HG03025 (cell line): ENCODE data around the gene ROR2.

Source experiments
- ATAC-seq: cut with Tn5 transposase; IDR thresholded peaks from one replicate; pipeline ENCODE4 v1.9.1; 2021; ENCODE audit warnings: mild to moderate bottlenecking, moderate library complexity; ENCODE audit not compliant: unreplicated experiment, low FRiP score

The ROR2 gene

DNA sequence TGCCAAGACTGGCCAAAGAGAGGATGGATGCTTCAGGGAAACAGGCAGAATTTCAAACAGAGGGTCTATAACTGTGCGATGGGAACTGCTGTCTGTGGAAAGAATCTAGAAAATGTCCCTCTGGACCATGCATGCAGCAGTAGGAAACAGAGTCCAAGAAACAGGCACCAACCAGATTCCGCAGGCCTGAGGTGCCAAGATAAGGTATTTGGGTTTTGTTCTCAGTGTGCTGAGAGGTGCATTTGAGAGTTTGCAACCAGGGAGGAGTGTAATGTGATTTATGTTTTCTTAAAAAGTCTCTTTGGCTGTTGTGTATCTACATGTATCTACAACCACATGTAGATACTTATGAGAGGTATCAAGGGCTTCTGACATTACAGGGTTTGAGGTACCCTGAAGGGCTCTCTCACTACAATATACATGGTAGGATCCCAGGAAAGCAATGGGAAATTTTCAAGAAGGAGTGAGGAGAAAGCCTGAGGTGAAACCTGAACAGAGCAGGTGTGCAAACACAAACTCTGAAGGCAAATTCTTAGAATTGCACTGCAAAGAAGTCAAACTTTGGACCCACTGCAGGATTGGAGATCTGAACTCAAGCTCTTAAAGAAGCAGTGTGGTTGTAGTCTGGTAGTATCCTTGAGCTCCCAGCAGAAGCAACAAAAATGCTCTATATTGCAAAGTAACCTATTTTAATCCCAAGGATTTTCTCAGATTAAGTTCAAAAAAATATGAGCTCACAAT, 343.6 kb downstream of the ROR2 start:
- ATAC-seq, result no peak

- no peak for ATAC-seq
Observed at GRCh38 chr9:91604451-91605179, 345.4 kb downstream of the ROR2 start.

- no peak for ATAC-seq
Observed at GRCh38 chr9:91603932-91604331, 346.1 kb downstream of the ROR2 start.

DNA sequence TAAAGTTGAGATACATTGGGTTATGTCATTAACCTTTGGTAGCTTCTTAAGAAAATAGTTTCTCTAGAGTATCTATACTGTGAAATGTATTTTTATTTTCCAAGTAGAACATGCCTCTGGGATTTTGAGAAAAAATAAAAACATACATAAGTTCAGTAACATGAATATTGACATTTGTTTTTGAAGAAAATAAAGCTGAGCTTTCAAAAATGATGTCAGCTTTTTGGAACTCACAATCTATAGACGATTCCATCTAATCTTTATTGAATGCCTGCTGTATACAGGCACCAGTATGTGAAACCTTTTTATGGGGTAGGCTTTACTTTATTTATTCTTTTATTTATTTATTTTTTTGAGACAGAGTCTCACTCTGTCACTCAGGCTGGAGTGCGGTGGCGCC, 350.5 kb downstream of the ROR2 start:
- ATAC-seq, result no peak

DNA sequence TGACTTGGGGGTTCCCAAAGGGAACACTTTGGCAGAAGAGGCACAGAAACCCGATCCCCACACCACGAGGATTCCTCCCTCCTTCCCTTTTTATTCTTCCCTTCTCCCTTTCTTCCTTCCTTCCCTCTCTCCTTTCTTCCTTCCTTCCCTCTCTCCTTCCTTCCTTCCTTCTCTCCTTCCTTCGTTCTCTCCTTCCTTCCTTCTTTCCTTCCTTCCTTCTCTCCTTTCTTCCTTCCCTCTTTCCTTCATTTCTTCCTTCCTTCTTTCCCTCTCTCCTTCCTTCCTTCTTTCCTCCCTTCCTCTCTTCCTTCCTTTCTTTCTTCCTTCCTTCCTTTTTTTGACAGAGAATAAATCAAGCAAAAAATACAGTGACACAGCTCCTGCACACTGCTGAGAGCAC, 358.4 kb downstream of the ROR2 start:
- no peak for ATAC-seq

DNA sequence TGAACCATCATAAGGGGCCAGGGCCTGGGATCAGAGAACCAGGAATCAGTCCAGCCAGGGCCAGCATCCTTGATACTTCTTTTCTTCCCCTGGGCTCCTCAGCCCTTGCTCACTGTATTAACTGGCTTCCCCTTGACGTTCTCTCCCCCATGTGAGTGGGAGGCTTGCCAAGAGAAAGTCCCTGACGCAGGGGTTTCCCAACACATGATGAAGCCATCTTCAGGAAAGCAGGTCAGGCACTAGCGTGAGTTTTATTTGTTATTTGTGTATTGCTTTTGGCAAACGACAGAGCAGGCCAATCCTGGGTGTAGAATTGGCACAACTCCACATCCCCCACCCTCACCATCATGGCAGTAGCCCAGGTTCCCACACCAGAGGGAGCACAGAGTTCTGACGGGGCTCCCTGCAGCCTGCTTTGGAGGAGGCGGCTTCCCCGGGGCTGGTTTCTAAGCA, 360.9 kb downstream of the ROR2 start:
- ATAC-seq, result no peak

DNA sequence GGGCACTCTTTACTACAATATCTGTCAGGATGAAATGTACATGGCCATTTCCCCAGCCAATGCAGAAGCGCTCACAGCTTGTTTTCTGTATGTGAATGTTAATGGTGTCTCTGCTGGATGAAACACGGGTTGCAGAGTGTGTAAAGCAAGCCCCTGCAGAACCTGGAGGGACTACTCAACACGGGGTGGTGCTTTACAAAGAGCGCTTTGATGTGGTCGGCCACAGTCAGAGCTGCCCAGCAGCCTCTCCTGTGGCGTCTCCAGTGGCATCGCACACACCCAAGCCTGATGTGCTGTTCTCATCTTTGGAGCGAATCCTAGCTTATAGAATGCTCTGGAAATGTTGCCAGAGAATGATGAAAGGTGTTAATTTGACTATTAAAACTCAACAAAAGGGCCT, 363.7 kb downstream of the ROR2 start:
- ATAC-seq, result no peak

GRCh38 chr9:91583966-91584365, 366.1 kb downstream of the ROR2 start:
- ATAC-seq, result no peak

- no peak for ATAC-seq
Observed at GRCh38 chr9:91583161-91583875, 366.7 kb downstream of the ROR2 start.

GRCh38 chr9:91582181-91582580, 367.8 kb downstream of the ROR2 start:
- no peak for ATAC-seq

DNA sequence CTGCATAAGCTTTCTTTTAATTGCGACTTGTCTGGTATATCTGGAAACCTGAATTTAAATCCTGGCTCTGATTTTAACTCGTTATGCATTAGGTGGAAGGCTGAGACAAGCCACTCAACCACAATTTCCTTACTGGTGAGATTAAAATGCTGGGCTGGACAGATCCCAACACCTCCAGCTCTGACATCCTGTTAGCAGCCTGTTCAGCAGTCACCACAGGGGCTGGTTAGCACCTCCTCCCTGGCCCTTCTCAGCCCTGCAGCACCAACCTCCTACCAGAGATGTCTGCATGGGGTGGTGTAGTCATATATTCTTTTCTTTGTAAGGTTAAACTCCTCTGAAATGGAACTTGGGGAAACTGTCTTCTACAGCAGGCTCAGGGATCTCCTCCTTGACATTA, 369.9 kb downstream of the ROR2 start:
- no peak for ATAC-seq

GRCh38 chr9:91578911-91579310, 371.1 kb downstream of the ROR2 start:
- ATAC-seq, result no peak

DNA sequence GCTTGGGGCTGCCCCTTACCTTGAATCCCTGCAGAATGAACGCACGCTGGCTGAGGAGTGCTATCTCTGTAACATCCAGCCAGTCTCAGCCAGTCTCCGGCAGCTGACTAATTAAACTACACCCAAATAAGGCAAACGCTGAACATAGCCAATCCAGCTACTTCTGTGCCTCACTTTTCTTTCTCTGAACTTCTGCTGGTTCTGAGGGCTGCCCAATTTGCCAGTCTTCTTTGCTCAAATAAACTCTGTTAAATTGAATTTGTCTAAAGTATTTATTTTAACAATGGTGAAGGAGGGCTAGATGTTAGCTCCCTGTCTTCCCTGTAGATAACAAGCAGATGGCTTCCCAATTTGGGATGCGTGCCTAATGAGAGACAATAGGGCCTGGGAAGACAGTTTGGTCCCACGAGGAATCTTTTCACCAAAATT, 372.4 kb downstream of the ROR2 start:
- no peak for ATAC-seq

GRCh38 chr9:91572811-91573210, 377.2 kb downstream of the ROR2 start:
- ATAC-seq, result no peak

DNA sequence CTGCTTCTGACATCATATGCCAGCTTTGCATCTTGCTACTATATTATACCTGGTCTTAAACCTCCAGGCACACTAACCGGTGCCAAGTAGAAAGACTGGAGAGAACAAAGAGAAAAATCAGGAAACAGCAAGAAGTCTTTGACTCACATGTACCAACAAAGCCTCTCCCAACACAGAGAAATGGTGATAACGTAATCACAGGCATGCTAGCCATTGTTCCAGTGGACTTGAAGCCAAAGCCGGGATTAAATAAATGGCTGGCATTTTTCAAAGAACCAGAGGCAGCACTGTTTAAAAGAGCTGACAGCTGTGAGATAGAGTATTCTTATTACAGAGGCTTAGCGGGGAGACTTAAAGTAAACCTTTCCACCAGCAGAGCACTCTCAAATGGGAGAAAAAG, 378.0 kb downstream of the ROR2 start:
- no peak for ATAC-seq

- no peak for ATAC-seq
Observed at GRCh38 chr9:91571036-91571435, 379.0 kb downstream of the ROR2 start.

DNA sequence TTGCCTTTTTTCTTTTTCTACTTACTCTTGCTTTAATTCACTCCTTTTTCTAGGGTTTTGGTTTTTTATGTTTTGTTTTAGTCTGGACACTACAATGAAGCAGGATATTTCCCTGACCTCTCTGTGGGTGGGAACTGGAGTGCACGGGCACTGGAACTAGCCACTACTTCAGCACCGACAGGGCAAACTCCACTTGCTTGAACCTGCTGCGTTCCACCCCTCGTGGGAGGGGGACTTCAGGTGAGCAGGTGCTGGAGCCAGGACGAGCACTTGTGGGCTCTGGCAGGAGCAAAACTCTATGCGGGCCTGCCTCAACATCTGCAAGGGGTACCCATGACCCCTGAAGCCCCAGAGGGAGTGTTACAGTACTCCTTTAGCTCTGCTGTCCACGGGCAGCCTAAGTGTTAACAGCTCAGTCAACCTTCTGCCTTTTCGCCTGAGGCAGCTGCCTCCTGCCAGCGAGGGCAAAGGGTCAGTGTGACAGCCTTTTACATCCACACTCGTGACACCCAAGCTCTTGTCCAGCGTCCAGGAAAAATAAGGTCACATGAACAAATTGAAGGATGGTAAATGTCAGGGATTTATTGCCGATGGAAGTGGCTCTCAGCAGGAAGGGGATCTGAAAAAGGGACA, 382.3 kb downstream of the ROR2 start:
- ATAC-seq, result no peak

DNA sequence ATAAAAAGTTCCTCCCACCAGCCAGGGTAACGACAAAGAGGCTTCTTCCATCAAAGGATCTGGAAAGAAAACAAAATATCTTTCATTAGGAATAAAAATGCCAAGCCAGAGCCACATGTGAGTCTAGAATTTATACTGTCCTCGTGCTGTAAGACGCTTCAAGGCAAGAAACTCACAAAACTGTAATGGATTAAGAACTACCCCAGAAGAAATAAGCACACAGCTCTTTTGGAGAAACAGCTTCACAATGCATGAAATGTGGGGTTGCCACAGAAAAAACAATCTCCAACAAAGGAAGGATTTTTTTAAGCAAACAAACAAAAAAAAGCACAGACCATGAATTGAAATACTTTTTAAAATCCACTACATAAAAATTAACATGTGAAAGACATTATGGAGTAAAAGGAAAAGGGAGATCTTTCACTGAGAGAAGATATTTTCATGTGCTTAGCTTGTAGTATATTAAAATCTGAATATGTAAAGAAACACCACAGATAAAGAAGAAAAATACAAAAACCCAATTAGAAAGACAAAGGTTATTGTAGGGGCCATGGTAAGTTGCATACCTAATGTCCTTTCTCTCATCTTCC, 385.9 kb downstream of the ROR2 start:
- ATAC-seq, result no peak

DNA sequence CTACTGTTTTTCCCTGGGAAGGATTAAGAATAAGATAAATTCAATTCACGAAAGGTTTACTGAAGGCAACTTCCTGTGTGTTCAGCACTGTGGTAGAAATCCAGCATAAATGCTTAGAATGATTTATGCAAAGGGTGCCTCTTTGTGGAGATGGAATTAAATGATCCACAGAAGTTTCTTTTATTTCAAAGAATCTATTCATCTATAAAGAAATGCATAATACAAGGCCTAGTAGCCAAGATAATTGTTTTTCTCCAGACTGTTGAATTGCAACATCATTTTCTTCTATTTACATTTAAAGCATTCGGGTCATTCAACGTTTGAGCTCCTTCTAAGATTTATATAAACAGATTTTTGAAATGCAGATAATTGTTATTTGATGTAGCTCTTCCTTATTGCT, 387.6 kb downstream of the ROR2 start:
- no peak for ATAC-seq

DNA sequence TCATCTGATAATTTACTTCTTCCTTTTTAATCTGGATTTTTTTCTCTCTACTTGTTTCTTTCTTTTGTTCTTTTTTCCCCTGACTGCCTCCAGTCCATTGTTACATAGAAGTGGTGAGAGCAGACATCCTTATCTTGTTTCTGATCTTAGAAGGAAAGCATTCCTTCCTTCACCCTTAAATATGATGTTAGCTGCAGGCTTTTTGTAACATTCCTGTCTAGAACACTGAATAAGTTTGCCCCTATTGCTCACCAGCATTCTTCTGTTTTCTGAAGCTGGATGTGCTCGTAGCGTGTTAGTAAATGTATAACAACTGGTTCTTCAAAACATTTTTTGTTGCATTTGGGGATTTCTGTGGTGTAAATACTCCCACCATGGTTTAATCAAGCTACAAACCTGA, 389.7 kb downstream of the ROR2 start:
- no peak for ATAC-seq

DNA sequence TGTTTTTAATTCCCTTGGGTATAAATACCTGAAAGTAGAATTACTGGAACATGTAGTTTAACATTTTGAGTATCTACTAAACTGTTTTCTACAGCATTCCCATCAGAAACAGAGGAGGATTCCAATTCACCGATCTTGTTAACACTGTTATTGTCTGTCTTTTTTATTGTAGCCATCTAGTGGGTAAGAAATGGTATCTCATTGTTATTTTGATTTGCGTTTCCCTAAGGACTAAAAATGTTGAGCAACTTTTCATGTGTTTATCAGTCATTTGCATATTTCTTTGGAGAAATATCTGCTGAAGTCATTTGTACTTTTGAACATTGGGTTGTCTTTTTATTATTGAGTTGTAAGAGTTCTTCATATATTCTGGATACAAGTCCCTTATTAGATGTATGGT, 391.1 kb downstream of the ROR2 start:
- ATAC-seq, result no peak
